Motor neuron (in vitro differentiated cells): Measurements from ENCODE around the gene MTFP1. TPM values are rescaled to one million over a fixed set of nuclear protein-coding genes. Genes with fewer than 3 reads are reported as not detected.
"Not testable (repeated sequence)": the region's sequence is repeated elsewhere in the genome, so short reads cannot be mapped to it uniquely, and the experiment has no call there.

ENCODE experiments used
- ATAC-seq, 8 experiments: fragments of 200-7000 bp; cut with Tn5 transposase; replicated peaks in 6 of 8; 2 replicates each; pipeline ENCODE4 v1.8.0; 2021; ENCODE audit warnings: mild to moderate bottlenecking in 8 of 8, moderate library complexity in 8 of 8
- H3K27ac ChIP-seq, 2 donors: fragments of 250-450 bp; sonication (Bioruptor Pico); 2 replicates each; pipeline ENCODE4 v1.9.0; 2021; ENCODE audit warnings: antibody characterized with exemption in 2 of 2, mild to moderate bottlenecking in 2 of 2, moderate library complexity in 1 of 2
- H3K4me1 ChIP-seq, 2 donors: fragments of 250-450 bp; sonication (Bioruptor Pico); replicated peaks in 1 of 2; 2 replicates each; pipeline ENCODE4 v1.6.1; 2021; ENCODE audit warnings: antibody characterized with exemption in 2 of 2, mild to moderate bottlenecking in 2 of 2, moderate library complexity in 1 of 2
- H3K4me3 ChIP-seq, 5 donors: fragments of 250-450 bp; sonication (Bioruptor Pico); 2 replicates each; pipeline ENCODE4 v1.9.0; 2021; ENCODE audit warnings: antibody characterized with exemption in 5 of 5, mild to moderate bottlenecking in 5 of 5, moderate library complexity in 4 of 5
- WGBS, 10 experiments: fragments of 450-650 bp; shearing (Covaris generic); methylation state at CpG; one replicate each; pipeline ENCODE4 v1.0.0; 2022; 5-methylcytosine and 5-hydroxymethylcytosine counted together
- in situ Hi-C, 9 experiments: fragments of 400-800 bp; cut with MboI; loops; one replicate each; pipeline ENCODE4 v1.15.0; 2021; ENCODE audit warnings: low sequenced_read_pairs in 9 of 9, low pct_unique_long_range_greater_than_20kb in 2 of 9; ENCODE audit not compliant: unreplicated experiment in 9 of 9
- total RNA-seq, 8 experiments: library from RNA; unstranded; fragments of 300-600 nt; gene quantifications; 2 replicates each; pipeline versions ENCODE4 v1.2.3 to v1.2.4, GENCODE V29; 2022

MTFP1 gene
- total RNA-seq, 8 experiments from 2014 or later, result 4.2 to 36.6 (median 20.4) TPM

- in situ Hi-C loops, result no loop called here
- no peak for ATAC-seq
- Histone ChIP-seq H3K4me3 (no peak overlapping the region), H3K4me1 (no peaks in the 10 kb centered on the region), H3K27ac (no peak overlapping the region)
- WGBS, 10 experiments, result 0 to 75% (median 63%) methylated on average over 1 to 5 of the region's 6 CpGs
Measured at GRCh38 chr22:30453731-30454510, 28.4 kb downstream of the MTFP1 start.

- Histone ChIP-seq H3K4me1 (no peaks in the 10 kb centered on the region), H3K27ac (no peak overlapping the region), H3K4me3 (no peak overlapping the region)
- no peak for ATAC-seq
- 68 to 100% (median 94%) methylated on average over 1 to 5 of the region's 8 CpGs; no CpG with 5 or more reads in 6 of the 10 experiments for WGBS, 10 experiments
- in situ Hi-C loops, result no loop called here
Measured at GRCh38 chr22:30455075-30455840, 29.7 kb downstream of the MTFP1 start.

GRCh38 chr22:30457981-30458380, 32.4 kb downstream of the MTFP1 start:
- peak in 1 of 8 experiments; percentile 74 for ATAC-seq
- in situ Hi-C loops, result no loop called here
- H3K4me3 ChIP-seq, result no peak overlapping the region
- H3K4me1 ChIP-seq, result no peaks in the 10 kb centered on the region
- 13 to 90% (median 63%) methylated on average over 1 to 6 of the region's 8 CpGs; no CpG with 5 or more reads in 4 of the 10 experiments for WGBS, 10 experiments
- H3K27ac ChIP-seq, result no peak overlapping the region

- Histone ChIP-seq H3K4me3 (no peak overlapping the region), H3K4me1 (no peaks in the 10 kb centered on the region), H3K27ac (no peak overlapping the region)
- peak in 2 of 8 experiments; percentile 25 to 55 for ATAC-seq
- in situ Hi-C loops, result no loop called here
- 0 to 76% (median 60%) methylated on average over 1 to 2 of the region's 4 CpGs for WGBS, 10 experiments
Measured at GRCh38 chr22:30459181-30460052, 33.8 kb downstream of the MTFP1 start.

GRCh38 chr22:30460147-30460546, 34.6 kb downstream of the MTFP1 start:
- H3K27ac ChIP-seq, result no peak overlapping the region
- in situ Hi-C loops, result no loop called here
- H3K4me3 ChIP-seq, result no peak overlapping the region
- WGBS, 10 experiments, result 67 to 80% (median 80%) methylated on average over 1 to 3 of the region's 4 CpGs; no CpG with 5 or more reads in 7 of the 10 experiments
- H3K4me1 ChIP-seq, result no peaks in the 10 kb centered on the region
- ATAC-seq, result no peak

- in situ Hi-C loops, ATAC-seq, H3K4me3 ChIP-seq, H3K4me1 ChIP-seq, H3K27ac ChIP-seq: not testable (repeated sequence)
- 37 to 100% (median 60%) methylated on average over 1 to 6 of the region's 6 CpGs; no CpG with 5 or more reads in 3 of the 10 experiments for WGBS, 10 experiments
Measured at GRCh38 chr22:30460555-30460954, 35.0 kb downstream of the MTFP1 start.

- Histone ChIP-seq H3K27ac (no peak overlapping the region), H3K4me3 (no peak overlapping the region), H3K4me1 (no peaks in the 10 kb centered on the region)
- no peak for ATAC-seq
- WGBS, 10 experiments, result 0 to 50% (median 33%) methylated on average over 1 to 2 of the region's 2 CpGs; no CpG with 5 or more reads in 7 of the 10 experiments
- in situ Hi-C loops, result no loop called here
Measured at GRCh38 chr22:30469165-30469564, 43.6 kb downstream of the MTFP1 start.

- Histone ChIP-seq H3K27ac (no peak overlapping the region), H3K4me3 (no peak overlapping the region), H3K4me1 (no peaks in the 10 kb centered on the region)
- no peak for ATAC-seq
- in situ Hi-C loops, result no loop called here
- 27 to 100% (median 46%) methylated on average over 1 to 2 of the region's 2 CpGs; no CpG with 5 or more reads in 1 of the 10 experiments for WGBS, 10 experiments
Measured at GRCh38 chr22:30470655-30471054, 45.1 kb downstream of the MTFP1 start.

GRCh38 chr22:30471616-30472318, 46.2 kb downstream of the MTFP1 start, which contains the start of gene SEC14L3:
SEC14L3 (minus strand) TSS chr22:30472017; CDS start chr22:30471958, 59 bp downstream.
- in situ Hi-C loops, result no loop called here
- WGBS, 10 experiments, result 0 to 100% (median 60%) methylated on average over 1 to 5 of the region's 13 CpGs; no CpG with 5 or more reads in 6 of the 10 experiments
- ATAC-seq, result no peak
- no peaks in the 10 kb centered on the region for H3K4me1 ChIP-seq
- no peak within 1 kb of the TSS for H3K4me3 ChIP-seq
- no peak within 1 kb of the TSS for H3K27ac ChIP-seq

- in situ Hi-C loops, result no loop called here
- Histone ChIP-seq H3K4me3 (no peak overlapping the region), H3K27ac (no peak overlapping the region), H3K4me1 (no peaks in the 10 kb centered on the region)
- ATAC-seq, result no peak
- WGBS, 10 experiments, result 0 to 100% (median 50%) methylated on average over 1 to 3 of the region's 4 CpGs; no CpG with 5 or more reads in 3 of the 10 experiments
Measured at GRCh38 chr22:30472994-30473720, 47.6 kb downstream of the MTFP1 start.

- 20 to 100% (median 80%) methylated on average over 1 to 2 of the region's 4 CpGs; no CpG with 5 or more reads in 2 of the 10 experiments for WGBS, 10 experiments
- H3K27ac ChIP-seq, result no peak overlapping the region
- H3K4me1 ChIP-seq, result no peaks in the 10 kb centered on the region
- no peak for ATAC-seq
- in situ Hi-C loops, result no loop called here
- no peak overlapping the region for H3K4me3 ChIP-seq
Measured at GRCh38 chr22:30474121-30474520, 48.6 kb downstream of the MTFP1 start.
